Thyroid gland (tissue), 4 donors: Measurements from ENCODE around the gene TTC3.

ENCODE experiments used
- CTCF ChIP-seq, 6 experiments: fragments of 200-600 bp in 3 of 6; fragments of 450-650 bp in 3 of 6; sonication (generic) in 3 of 6; IDR thresholded peaks; one replicate each; pipeline ENCODE4 v1.5.1; 2016 to 2019; ENCODE audit warnings: antibody characterized with exemption in 6 of 6, mild to moderate bottlenecking in 2 of 6, inconsistent platforms in 1 of 6, moderate library complexity in 1 of 6
- POLR2A ChIP-seq, 2 donors: fragments of 450-650 bp; IDR thresholded peaks; one replicate each; pipeline ENCODE4 v1.6.1; 2017; ENCODE audit warnings: antibody characterized with exemption in 2 of 2, mild to moderate bottlenecking in 2 of 2, moderate library complexity in 1 of 2

- TF ChIP-seq POLR2A (IDR thresholded peaks at IDR 0.05) (no peak), CTCF (IDR thresholded peaks at IDR 0.05) (no peak)
Measured at GRCh38 chr21:37063433-37063832, 9.6 kb upstream of the TTC3 start.
